GM04503 (cell line): ENCODE results near the gene CCNL1.

Experiments used
- DNase-seq: peaks from one replicate; pipeline ENCODE4 v3.0.0-alpha.2; 2012; ENCODE audit warnings: low read depth

Gene CCNL1

GRCh38 chr3:157122832-157123427, 37.0 kb downstream of the CCNL1 start:
- DNase-seq, result no peak

- no peak for DNase-seq
These were observed 37.8 kb downstream of the CCNL1 start for GRCh38 chr3:157122116-157122515.

- no peak for DNase-seq
These were observed 38.4 kb downstream of the CCNL1 start for GRCh38 chr3:157121522-157121921.

- no peak for DNase-seq
These were observed 39.7 kb downstream of the CCNL1 start for GRCh38 chr3:157120071-157120892.

- no peak for DNase-seq
These were observed 40.5 kb downstream of the CCNL1 start for GRCh38 chr3:157119369-157119951.

GRCh38 chr3:157117875-157118654, 41.9 kb downstream of the CCNL1 start:
- no peak for DNase-seq

- no peak for DNase-seq
These were observed 42.7 kb downstream of the CCNL1 start for GRCh38 chr3:157117206-157117605.

GRCh38 chr3:157116017-157116416, 43.9 kb downstream of the CCNL1 start:
- DNase-seq, result no peak

GRCh38 chr3:157115069-157116006, 44.6 kb downstream of the CCNL1 start:
- no peak for DNase-seq

- DNase-seq, result no peak
These were observed 46.0 kb downstream of the CCNL1 start for GRCh38 chr3:157113832-157114505.

GRCh38 chr3:157112536-157112935, 47.4 kb downstream of the CCNL1 start:
- no peak for DNase-seq

- DNase-seq, result no peak
These were observed 48.4 kb downstream of the CCNL1 start for GRCh38 chr3:157111518-157111917.

- no peak for DNase-seq
These were observed 49.1 kb downstream of the CCNL1 start for GRCh38 chr3:157110761-157111278.

- DNase-seq, result no peak
These were observed 50.4 kb downstream of the CCNL1 start for GRCh38 chr3:157109267-157110141.

GRCh38 chr3:157107644-157108133, 52.3 kb downstream of the CCNL1 start:
- DNase-seq, result no peak

GRCh38 chr3:157107037-157107436, 52.9 kb downstream of the CCNL1 start:
- DNase-seq, result no peak

- no peak for DNase-seq
These were observed 54.9 kb downstream of the CCNL1 start for GRCh38 chr3:157104928-157105652.

- DNase-seq, result no peak
These were observed 55.4 kb downstream of the CCNL1 start for GRCh38 chr3:157104521-157104920.

GRCh38 chr3:157103860-157104259, 56.1 kb downstream of the CCNL1 start:
- DNase-seq, result no peak
